GM12878 (cell line): Measurements from ENCODE around the gene STAG1.

Source experiments
- CTCF ChIP-seq, 3 experiments: IDR thresholded peaks in 2 of 3; conservative IDR thresholded peaks in 1 of 3; 2 replicates each; pipeline ENCODE4 v1.5.1; 2011; ENCODE audit warnings: low read depth in 3 of 3, low read length in 3 of 3, mild to moderate bottlenecking in 3 of 3, control low read depth in 2 of 3, moderate library complexity in 2 of 3, inconsistent platforms in 1 of 3, mixed read lengths in 1 of 3; ENCODE audit not compliant: control insufficient read depth in 2 of 3, insufficient read depth in 1 of 3; ENCODE audit errors: extremely low read depth in 1 of 3
- EP300 ChIP-seq, 2 experiments: fragments of 150-350 bp in 1 of 2; IDR thresholded peaks; 2 replicates each; pipeline ENCODE4 v1.6.1; 2011 to 2012; ENCODE audit warnings: low read depth in 2 of 2, low read length in 2 of 2, borderline replicate concordance in 1 of 2, improper control_type of control experiment in 1 of 2, inconsistent platforms in 1 of 2; ENCODE audit not compliant: control insufficient read depth in 1 of 2
- EZH2 ChIP-seq: IDR thresholded peaks from 2 replicates; pipeline ENCODE4 v1.6.1; 2012; ENCODE audit warnings: low read depth, mild to moderate bottlenecking, control low read depth, inconsistent platforms, low read length, borderline replicate concordance; ENCODE audit not compliant: control insufficient read depth
- JUNB ChIP-seq: IDR thresholded peaks from 2 replicates; pipeline ENCODE4 v1.6.1; 2016; ENCODE audit warnings: antibody characterized with exemption, mild to moderate bottlenecking
- JUND ChIP-seq: IDR thresholded peaks from 2 replicates; pipeline ENCODE4 v1.6.1; 2012; ENCODE audit warnings: low read depth, mild to moderate bottlenecking, low read length, improper control_type of control experiment, moderate library complexity
- KDM1A ChIP-seq: fragments of 200-600 bp; sonication (generic); IDR thresholded peaks from 2 replicates; pipeline ENCODE4 v1.6.1; 2016; ENCODE audit warnings: borderline replicate concordance
- NR2C1 ChIP-seq: fragments of 450-650 bp; IDR thresholded peaks from 2 replicates; pipeline ENCODE4 v1.6.1; 2017; ENCODE audit warnings: antibody characterized with exemption, mild to moderate bottlenecking, moderate library complexity
- PKNOX1 ChIP-seq: fragments of 450-650 bp; IDR thresholded peaks from 2 replicates; pipeline ENCODE4 v1.6.1; 2016; ENCODE audit warnings: mild to moderate bottlenecking
- POLR2A ChIP-seq: IDR thresholded peaks from 2 replicates; pipeline ENCODE4 v1.6.1; 2011; ENCODE audit warnings: low read depth, mild to moderate bottlenecking, low read length
- SIN3A ChIP-seq: IDR thresholded peaks from 2 replicates; pipeline ENCODE4 v1.6.1; 2012; ENCODE audit warnings: low read depth, low read length, improper control_type of control experiment
- TCF12 ChIP-seq: IDR thresholded peaks from 2 replicates; pipeline ENCODE4 v1.6.1; 2011; ENCODE audit warnings: low read depth, mild to moderate bottlenecking, low read length
- USF1 ChIP-seq: IDR thresholded peaks from 2 replicates; pipeline ENCODE4 v1.6.1; 2011; ENCODE audit warnings: borderline replicate concordance, low read depth, mild to moderate bottlenecking, moderate library complexity, mixed read lengths, low read length; ENCODE audit not compliant: insufficient read depth; ENCODE audit errors: extremely low read length

GRCh38 chr3:136676009-136676408, 76.2 kb downstream of the STAG1 start:
- TF ChIP-seq JUNB: no peak
- no peak for TF ChIP-seq POLR2A
- TF ChIP-seq CTCF (IDR thresholded peaks at IDR 0.05 in 2 of 3, conservative IDR thresholded peaks at IDR 0.05 in 1 of 3; ENCODE audit: control insufficient read depth in 2 of 3, extremely low read depth in 1 of 3, insufficient read depth in 1 of 3, low read depth in 3 of 3, low read length in 3 of 3): no peak
- no peak for TF ChIP-seq EP300 (IDR thresholded peaks at IDR 0.05; ENCODE audit: borderline replicate concordance in 1 of 2, control insufficient read depth in 1 of 2, low read depth in 2 of 2, low read length in 2 of 2)
- no peak for TF ChIP-seq NR2C1
- no peak for TF ChIP-seq EZH2
- no peak for TF ChIP-seq TCF12
- TF ChIP-seq SIN3A: no peak
- no peak for TF ChIP-seq JUND
- no peak for TF ChIP-seq PKNOX1
- TF ChIP-seq USF1: no peak
- no peak for TF ChIP-seq KDM1A
